Caco-2 (cell line): ENCODE data around the gene CD55. TPM values are rescaled to one million over a fixed set of nuclear protein-coding genes. Genes with fewer than 3 reads are reported as not detected.

ENCODE experiments used
- BruUV-seq: library from RNA; stranded (reverse); fragments of 400-500 nt; replicated peaks from 2 replicates; lab custom pipeline; 2021; lab: Mats Ljungman, UMichigan
- CTCF ChIA-PET: fragments of 300-600 bp; sonication (Branson Sonifier 250); formaldehyde crosslinking; loops from one replicate; lab custom pipeline; 2022; ENCODE audit warnings: antibody characterized with exemption; lab: Charles Lee
- POLR2A ChIA-PET: fragments of 300-600 bp; sonication (Branson Sonifier 250); formaldehyde crosslinking; loops from one replicate; lab custom pipeline; 2022; ENCODE audit warnings: antibody characterized with exemption; lab: Charles Lee
- DNase-seq, 2 experiments: peaks; one replicate each; pipeline versions ENCODE4 v3.0.0 to v3.0.0-alpha.2; 2020 to 2022
- H3K27me3 ChIP-seq: replicated peaks from 2 replicates; pipeline ENCODE4 v1.6.0; 2011; ENCODE audit warnings: low read length; ENCODE audit not compliant: control insufficient read depth, insufficient read depth
- H3K36me3 ChIP-seq: 2 replicates; pipeline ENCODE4 v1.5.1; 2011; ENCODE audit warnings: low read length; ENCODE audit not compliant: control insufficient read depth, insufficient read depth
- H3K4me1 ChIP-seq: fragments of 250-450 bp; sonication (Bioruptor Pico); 2 replicates; pipeline ENCODE4 v1.5.1; 2020; ENCODE audit warnings: mild to moderate bottlenecking
- H3K4me3 ChIP-seq: 2 replicates; pipeline ENCODE4 v1.5.1; 2011; ENCODE audit warnings: low read depth, mild to moderate bottlenecking, control low read depth, low read length
- H3K9me3 ChIP-seq: fragments of 250-450 bp; sonication (Bioruptor Pico); 2 replicates; pipeline ENCODE4 v1.5.1; 2020; ENCODE audit warnings: mild to moderate bottlenecking, moderate library complexity
- H3K27ac Mint-ChIP-seq: one replicate; pipeline ENCODE4 v1.8.0; 2022; ENCODE audit warnings: mixed read lengths; ENCODE audit not compliant: unreplicated experiment
- H3K27me3 Mint-ChIP-seq: one replicate; pipeline ENCODE4 v1.8.0; 2022; ENCODE audit warnings: mixed read lengths; ENCODE audit not compliant: insufficient read depth, unreplicated experiment
- H3K36me3 Mint-ChIP-seq: one replicate; pipeline ENCODE4 v1.8.0; 2022; ENCODE audit warnings: mild to moderate bottlenecking, mixed read lengths; ENCODE audit not compliant: insufficient read depth, unreplicated experiment
- H3K4me1 Mint-ChIP-seq: one replicate; pipeline ENCODE4 v1.8.0; 2022; ENCODE audit warnings: low read depth, mixed read lengths; ENCODE audit not compliant: unreplicated experiment
- H3K4me3 Mint-ChIP-seq: one replicate; pipeline ENCODE4 v1.8.0; 2022; ENCODE audit warnings: mild to moderate bottlenecking, moderate library complexity, mixed read lengths; ENCODE audit not compliant: unreplicated experiment
- H3K9me3 Mint-ChIP-seq: one replicate; pipeline ENCODE4 v1.8.0; 2022; ENCODE audit warnings: mixed read lengths; ENCODE audit not compliant: unreplicated experiment
- CTCF ChIP-seq, 2 experiments: fragments of 200-600 bp in 1 of 2; IDR thresholded peaks; 1 replicate in 1 of 2; 2 replicates in 1 of 2; pipeline versions ENCODE4 v1.5.1 to v1.8.0; 2011 to 2022; ENCODE audit warnings: antibody characterized with exemption in 1 of 2, control low read depth in 1 of 2, inconsistent platforms in 1 of 2, low read depth in 1 of 2, low read length in 1 of 2, mild to moderate bottlenecking in 1 of 2, moderate library complexity in 1 of 2; ENCODE audit not compliant: insufficient read depth in 1 of 2, severe bottlenecking in 1 of 2, unreplicated experiment in 1 of 2
- intact Hi-C: fragments of 100-400 bp; cut with micrococcal nuclease; formaldehyde crosslinking; loops from one replicate; pipeline ENCODE4 v1.10.0; 2022; ENCODE audit not compliant: unreplicated experiment
- total RNA-seq: library from RNA; stranded (reverse); gene quantifications from 2 replicates; pipeline ENCODE4 v1.2.3, GENCODE V29; 2022

Gene CD55
- total RNA-seq, 1 experiment from 2014 or later, result 195 TPM

- no peak for DNase-seq
- intact Hi-C loops, result loop anchor here (5.0 to 10.0 kb wide), 2 partner anchors 90 to 163 kb away; partner anchors contain the start of gene CR1
- Mint-ChIP-seq H3K4me3 (no peak overlapping the region), H3K27ac (no peak overlapping the region), H3K36me3 (no peaks in the 10 kb centered on the region), H3K4me1 (no peaks in the 10 kb centered on the region), H3K9me3 (no peaks in the 10 kb centered on the region), H3K27me3 (no peaks in the 10 kb centered on the region)
- Histone ChIP-seq H3K27me3 (no peaks in the 10 kb centered on the region), H3K9me3 (no peaks in the 10 kb centered on the region), H3K4me1 (0 out of 2 replicates have a peak, but pooled peaks cover 4% of the 10 kb centered on the region), H3K36me3 (no peaks in the 10 kb centered on the region), H3K4me3 (no peak overlapping the region)
- ChIA-PET POLR2A (no interaction called here), CTCF (no interaction called here)
- BruUV-seq, result no TSS peak
- TF ChIP-seq CTCF (IDR thresholded peaks at IDR 0.05; ENCODE audit: insufficient read depth in 1 of 2, low read depth in 1 of 2, low read length in 1 of 2, severe bottlenecking in 1 of 2, unreplicated experiment in 1 of 2), result no peak
These were observed 86.3 kb downstream of the CD55 start for GRCh38 chr1:207407655-207408260.

Other genes starting within 250 kb of the CD55 start
- gene C4BPB, start 232.8 kb upstream of the CD55 start, total RNA-seq, result 93.0 and 99.8 TPM in 2 replicates
- gene C4BPA, start 217.4 kb upstream of the CD55 start, total RNA-seq, result 10.6 and 12.7 TPM in 2 replicates
- gene CR2, start 132.7 kb downstream of the CD55 start, total RNA-seq, result 0.21 and 0.34 TPM in 2 replicates
- not detected in 2 replicates for gene CR1, start 174.5 kb downstream of the CD55 start, total RNA-seq